Suprapubic skin (tissue), 4 donors: ENCODE results near the gene FRMD3.
A peak's percentile ranks its signal among the peaks of the same experiment; 100 is the strongest.

Experiments used
- EP300 ChIP-seq: sonication (generic); formaldehyde crosslinking; IDR thresholded peaks from one replicate; pipeline ENCODE4 v1.6.1; 2017; ENCODE audit warnings: antibody characterized with exemption
- POLR2A ChIP-seq, 2 donors: fragments of 450-650 bp; IDR thresholded peaks; one replicate each; pipeline ENCODE4 v1.6.1; 2017; ENCODE audit warnings: antibody characterized with exemption in 2 of 2, mild to moderate bottlenecking in 2 of 2, moderate library complexity in 2 of 2
- POLR2AphosphoS5 ChIP-seq, 3 donors: sonication (generic); formaldehyde crosslinking; IDR thresholded peaks; one replicate each; pipeline ENCODE4 v1.6.1; 2017; ENCODE audit warnings: antibody characterized with exemption in 3 of 3
- TF ChIP-seq, protein P1 (sequence below), 2 donors: fragments of 200-600 bp in 1 of 2; fragments of 450-650 bp in 1 of 2; sonication (generic) in 1 of 2; IDR thresholded peaks; one replicate each; pipeline ENCODE4 v1.5.1; 2016 to 2019; ENCODE audit warnings: antibody characterized with exemption in 2 of 2, mild to moderate bottlenecking in 1 of 2, moderate library complexity in 1 of 2

DNA sequence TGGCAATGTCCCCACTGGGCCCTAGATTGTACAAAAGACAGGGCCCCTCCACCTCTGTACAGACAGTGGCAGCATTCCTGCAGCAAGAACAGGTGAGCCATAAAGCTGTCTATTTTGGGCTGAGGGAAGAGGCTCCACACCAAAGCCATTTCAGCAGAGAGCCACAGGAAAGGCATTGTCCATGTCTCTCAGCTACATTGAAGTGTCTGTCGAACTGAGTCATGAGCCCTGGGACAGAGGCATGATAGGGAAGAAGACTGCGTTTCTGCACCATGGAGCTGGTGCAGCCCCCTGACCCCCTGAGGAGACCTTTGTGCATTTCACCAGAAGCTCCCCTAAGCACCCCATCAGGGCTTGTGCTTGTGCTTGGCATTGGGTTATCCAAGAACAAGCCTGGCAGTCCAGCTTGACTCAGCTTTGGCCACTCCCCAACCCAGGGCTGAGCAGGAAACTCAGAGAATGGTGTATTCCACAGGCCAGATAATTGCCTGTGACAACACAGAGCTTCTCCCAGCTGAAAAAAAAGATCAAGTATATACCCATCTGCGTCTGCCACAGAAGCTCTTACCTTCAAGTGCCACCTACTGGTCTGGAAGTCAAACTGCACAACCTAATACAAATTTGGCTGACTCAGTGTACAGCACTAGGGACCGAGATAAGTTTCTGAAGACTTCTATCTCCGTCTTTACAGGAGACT lies 5.9 kb upstream of the FRMD3 start:
- TF ChIP-seq, protein P1, sequence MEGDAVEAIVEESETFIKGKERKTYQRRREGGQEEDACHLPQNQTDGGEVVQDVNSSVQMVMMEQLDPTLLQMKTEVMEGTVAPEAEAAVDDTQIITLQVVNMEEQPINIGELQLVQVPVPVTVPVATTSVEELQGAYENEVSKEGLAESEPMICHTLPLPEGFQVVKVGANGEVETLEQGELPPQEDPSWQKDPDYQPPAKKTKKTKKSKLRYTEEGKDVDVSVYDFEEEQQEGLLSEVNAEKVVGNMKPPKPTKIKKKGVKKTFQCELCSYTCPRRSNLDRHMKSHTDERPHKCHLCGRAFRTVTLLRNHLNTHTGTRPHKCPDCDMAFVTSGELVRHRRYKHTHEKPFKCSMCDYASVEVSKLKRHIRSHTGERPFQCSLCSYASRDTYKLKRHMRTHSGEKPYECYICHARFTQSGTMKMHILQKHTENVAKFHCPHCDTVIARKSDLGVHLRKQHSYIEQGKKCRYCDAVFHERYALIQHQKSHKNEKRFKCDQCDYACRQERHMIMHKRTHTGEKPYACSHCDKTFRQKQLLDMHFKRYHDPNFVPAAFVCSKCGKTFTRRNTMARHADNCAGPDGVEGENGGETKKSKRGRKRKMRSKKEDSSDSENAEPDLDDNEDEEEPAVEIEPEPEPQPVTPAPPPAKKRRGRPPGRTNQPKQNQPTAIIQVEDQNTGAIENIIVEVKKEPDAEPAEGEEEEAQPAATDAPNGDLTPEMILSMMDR (IDR thresholded peaks at IDR 0.05) = peak; percentile 46 to 52
- TF ChIP-seq POLR2A (IDR thresholded peaks at IDR 0.05) (no peak), POLR2AphosphoS5 (IDR thresholded peaks at IDR 0.05) (no peak), EP300 (no peak)
